Breast epithelium (tissue), 4 donors: ENCODE results near the gene SGSM2. TPM values are rescaled to one million over a fixed set of nuclear protein-coding genes. Genes with fewer than 3 reads are reported as not detected.
A peak's percentile ranks its signal among the peaks of the same experiment; 100 is the strongest.

ENCODE experiments used
- DNase-seq, 2 donors: peaks; one replicate each; pipeline ENCODE4 v3.0.0-alpha.2; 2019; ENCODE audit warnings: low spot score in 2 of 2
- H3K27ac ChIP-seq, 2 donors: fragments of 200-600 bp; sonication (generic) in 1 of 2; one replicate each; pipeline ENCODE4 v1.5.1; 2016 to 2019; ENCODE audit warnings: mild to moderate bottlenecking in 1 of 2
- H3K27me3 ChIP-seq, 2 donors: fragments of 200-600 bp; sonication (generic) in 1 of 2; one replicate each; pipeline versions ENCODE4 v1.5.1 to v1.6.0; 2017 to 2019; ENCODE audit warnings: control low read depth in 1 of 2, mild to moderate bottlenecking in 1 of 2
- H3K36me3 ChIP-seq: fragments of 200-600 bp; one replicate; pipeline ENCODE4 v1.5.1; 2019
- H3K4me1 ChIP-seq, 2 donors: fragments of 200-600 bp; sonication (generic); one replicate each; pipeline ENCODE4 v1.5.1; 2016 to 2019; ENCODE audit warnings: control low read depth in 1 of 2
- H3K4me3 ChIP-seq, 3 donors: fragments of 200-600 bp; sonication (generic); 1 replicate in 2 of 3; 2 replicates in 1 of 3; pipeline ENCODE4 v1.5.1; 2016 to 2019; ENCODE audit warnings: mild to moderate bottlenecking in 3 of 3, moderate library complexity in 2 of 3
- H3K9me3 ChIP-seq, 2 donors: fragments of 200-600 bp; sonication (generic) in 1 of 2; one replicate each; pipeline ENCODE4 v1.5.1; 2016 to 2019; ENCODE audit warnings: control low read depth in 1 of 2
- POLR2A ChIP-seq: fragments of 450-650 bp; IDR thresholded peaks from one replicate; pipeline ENCODE4 v1.6.1; 2016; ENCODE audit warnings: antibody characterized with exemption, mild to moderate bottlenecking, moderate library complexity
- POLR2AphosphoS5 ChIP-seq, 3 donors: sonication (generic); formaldehyde crosslinking; IDR thresholded peaks; one replicate each; pipeline ENCODE4 v1.6.1; 2017; ENCODE audit warnings: antibody characterized with exemption in 3 of 3
- intact Hi-C: fragments of 100-400 bp; cut with DNase I; formaldehyde crosslinking; loops from one replicate; pipeline ENCODE4 v1.15.1; 2023; ENCODE audit warnings: low total_unique reads
- total RNA-seq, 3 donors: library from RNA; depleted of rRNA; stranded (reverse); fragments of >200 nt; gene quantifications; one replicate each; pipeline ENCODE4 v1.1.0, GENCODE V29; 2016
- TF ChIP-seq, protein P1 (sequence below), 3 donors: fragments of 450-650 bp; IDR thresholded peaks; one replicate each; pipeline ENCODE4 v1.5.1; 2016 to 2017; ENCODE audit warnings: antibody characterized with exemption in 3 of 3, mild to moderate bottlenecking in 3 of 3, moderate library complexity in 3 of 3

The SGSM2 gene
- total RNA-seq, 3 donors from 2014 or later, result 27.8 to 125 (median 85.5) TPM

DNA sequence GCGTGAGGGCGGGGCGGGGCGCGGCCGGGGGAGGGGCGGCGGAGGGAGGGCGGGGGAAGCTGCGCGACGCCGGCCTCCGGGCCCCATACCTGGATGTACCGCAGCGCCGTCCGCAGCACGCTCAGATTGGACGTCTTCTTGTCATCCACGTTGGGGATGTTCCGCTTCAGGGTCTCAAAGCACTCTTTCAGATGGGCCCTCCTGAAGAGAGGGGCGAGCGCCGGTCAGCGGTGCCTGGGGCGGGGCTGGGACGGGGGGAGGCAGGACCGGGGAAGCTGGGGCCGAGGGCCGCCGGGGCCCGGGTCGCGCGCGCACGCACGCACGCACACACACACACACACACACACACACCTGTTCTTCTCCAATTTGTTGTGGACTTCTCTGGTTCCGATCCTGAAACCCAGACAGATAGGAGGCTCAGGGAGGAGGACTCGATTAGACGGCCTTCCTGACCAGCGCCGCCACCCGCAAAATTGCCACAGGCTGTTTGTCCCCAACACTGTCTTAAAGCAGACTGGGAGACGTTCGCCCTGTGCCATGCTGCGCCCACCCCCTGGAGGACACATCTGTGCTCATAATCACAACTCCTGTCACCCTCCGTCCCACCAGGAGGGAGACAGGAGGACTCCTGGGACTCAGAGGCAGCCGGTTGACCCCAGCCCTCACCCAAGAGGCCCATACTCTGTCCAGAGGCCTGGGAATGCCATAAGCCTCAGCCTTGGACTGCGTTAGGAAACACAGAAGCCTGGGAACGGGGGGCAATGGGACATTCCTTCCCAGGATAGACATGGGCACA, 56.9 kb downstream of the SGSM2 start:
- intact Hi-C loops, result loop anchor here (10.0 kb wide), 1 partner anchor 1751 kb away; the partner anchor contains the start of genes CYB5D2 and ZZEF1
- Histone ChIP-seq H3K27ac (peak overlapping the region; percentile 99), H3K9me3 (no peaks in the 10 kb centered on the region), H3K27me3 (no peaks in the 10 kb centered on the region), H3K36me3 (no peaks in the 10 kb centered on the region), H3K4me1 (peaks cover 8 to 63% of the 10 kb centered on the region in 2 donors), H3K4me3 (peak overlapping the region; percentile 61 to 79 (median 78))
- TF ChIP-seq POLR2AphosphoS5 (IDR thresholded peaks at IDR 0.05), result no peak
- TF ChIP-seq, protein P1, sequence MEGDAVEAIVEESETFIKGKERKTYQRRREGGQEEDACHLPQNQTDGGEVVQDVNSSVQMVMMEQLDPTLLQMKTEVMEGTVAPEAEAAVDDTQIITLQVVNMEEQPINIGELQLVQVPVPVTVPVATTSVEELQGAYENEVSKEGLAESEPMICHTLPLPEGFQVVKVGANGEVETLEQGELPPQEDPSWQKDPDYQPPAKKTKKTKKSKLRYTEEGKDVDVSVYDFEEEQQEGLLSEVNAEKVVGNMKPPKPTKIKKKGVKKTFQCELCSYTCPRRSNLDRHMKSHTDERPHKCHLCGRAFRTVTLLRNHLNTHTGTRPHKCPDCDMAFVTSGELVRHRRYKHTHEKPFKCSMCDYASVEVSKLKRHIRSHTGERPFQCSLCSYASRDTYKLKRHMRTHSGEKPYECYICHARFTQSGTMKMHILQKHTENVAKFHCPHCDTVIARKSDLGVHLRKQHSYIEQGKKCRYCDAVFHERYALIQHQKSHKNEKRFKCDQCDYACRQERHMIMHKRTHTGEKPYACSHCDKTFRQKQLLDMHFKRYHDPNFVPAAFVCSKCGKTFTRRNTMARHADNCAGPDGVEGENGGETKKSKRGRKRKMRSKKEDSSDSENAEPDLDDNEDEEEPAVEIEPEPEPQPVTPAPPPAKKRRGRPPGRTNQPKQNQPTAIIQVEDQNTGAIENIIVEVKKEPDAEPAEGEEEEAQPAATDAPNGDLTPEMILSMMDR (IDR thresholded peaks at IDR 0.05), result no peak
- no peak for DNase-seq

DNA sequence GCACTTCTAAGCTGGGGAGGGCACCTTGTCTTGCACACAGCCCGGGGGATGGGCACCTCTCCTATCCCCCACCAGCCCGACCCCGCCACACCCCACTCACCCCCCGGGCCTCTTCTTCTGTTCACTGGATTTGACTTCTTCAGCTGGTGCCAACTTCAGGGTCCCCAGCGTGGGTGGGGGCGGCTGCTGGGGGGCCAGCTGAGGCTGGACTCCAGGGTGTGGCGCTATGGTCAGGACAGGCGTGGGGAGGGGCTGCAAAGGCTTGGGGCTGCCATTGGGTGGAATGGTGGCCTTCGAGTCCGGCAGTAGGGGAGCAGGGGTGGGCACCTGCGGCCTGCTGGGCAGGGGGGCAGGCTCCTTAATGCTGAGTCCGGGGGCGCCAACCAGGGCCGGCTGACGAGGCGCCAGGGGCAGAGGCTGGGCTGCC, 57.5 kb downstream of the SGSM2 start:
- Histone ChIP-seq H3K4me1 (peaks cover 8 to 63% of the 10 kb centered on the region in 2 donors), H3K9me3 (no peaks in the 10 kb centered on the region), H3K27ac (peak overlapping the region; percentile 99), H3K27me3 (no peaks in the 10 kb centered on the region), H3K4me3 (no peak overlapping the region), H3K36me3 (no peaks in the 10 kb centered on the region)
- TF ChIP-seq POLR2A, result no peak
- DNase-seq, result no peak
- intact Hi-C loops, result loop anchor here (10.0 kb wide), 1 partner anchor 1750 kb away; the partner anchor contains the start of genes CYB5D2 and ZZEF1

DNA sequence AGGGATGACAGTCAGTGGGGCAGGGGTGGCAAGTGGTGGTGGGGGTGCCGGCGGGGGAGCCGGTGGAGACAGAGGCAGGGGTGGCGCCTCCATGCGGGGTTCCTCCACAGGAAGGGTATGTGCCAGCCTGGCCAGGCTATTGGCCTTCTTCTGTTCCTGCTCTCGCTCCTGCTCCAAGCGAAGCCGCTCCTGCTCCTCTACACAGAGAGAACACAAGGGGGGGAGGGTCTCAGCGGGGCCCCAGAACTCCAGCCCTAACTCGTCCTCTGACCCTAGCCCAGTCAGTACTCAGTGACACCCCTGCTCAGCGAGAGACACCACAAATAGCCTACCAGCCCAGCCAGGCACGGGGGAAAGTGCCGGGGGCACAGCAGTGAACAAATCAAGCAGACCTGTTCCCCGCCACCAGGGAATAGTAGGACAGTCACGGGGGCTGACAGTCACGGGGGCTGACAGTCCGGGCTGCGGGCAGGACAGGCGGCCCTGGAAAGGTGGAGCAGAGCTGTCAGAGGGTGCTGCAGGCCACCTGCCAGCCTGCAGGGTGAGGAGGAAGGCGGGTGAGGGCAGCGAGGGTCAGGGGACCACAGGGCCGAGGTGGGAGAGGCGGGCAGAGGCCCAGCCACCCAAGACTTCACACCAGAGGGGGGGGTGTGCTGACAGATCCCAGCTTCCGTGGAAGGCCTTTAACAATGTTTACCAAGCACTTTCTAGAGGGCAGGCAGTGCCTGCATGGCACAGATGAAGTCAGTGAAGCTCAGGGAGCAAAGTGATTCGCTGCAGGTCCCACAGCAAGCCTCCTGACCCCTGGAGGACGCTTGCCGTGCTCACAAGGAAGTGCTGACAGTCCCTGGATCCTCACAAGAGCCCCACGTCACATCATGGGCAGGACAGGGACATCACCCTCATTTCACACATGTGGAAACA, 58.2 kb downstream of the SGSM2 start:
- TF ChIP-seq POLR2AphosphoS5 (IDR thresholded peaks at IDR 0.05) (no peak), POLR2A (no peak)
- TF ChIP-seq, protein P1 (IDR thresholded peaks at IDR 0.05), result no peak

DNA sequence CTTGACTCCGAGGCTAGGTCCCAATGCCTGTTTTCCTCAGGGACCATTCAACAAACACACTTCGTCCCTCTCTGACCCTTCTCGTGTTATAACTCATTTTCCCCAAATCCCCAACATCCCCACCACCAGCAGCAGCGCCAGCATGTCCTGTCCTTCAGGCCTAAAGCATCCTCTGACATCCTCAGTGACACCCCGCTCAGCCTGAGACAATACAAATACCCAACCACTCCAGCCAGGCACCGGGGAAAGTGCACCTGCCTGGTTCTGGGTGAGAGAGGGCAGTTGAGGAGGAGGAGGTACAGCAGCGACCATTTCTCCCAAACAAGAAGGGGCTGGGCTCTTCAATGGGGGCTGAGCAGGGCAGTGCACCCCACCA, 58.9 kb downstream of the SGSM2 start:
- no peaks in the 10 kb centered on the region for H3K27me3 ChIP-seq
- intact Hi-C loops, result loop anchor here (10.0 kb wide), 1 partner anchor 1749 kb away; the partner anchor contains the start of genes CYB5D2 and ZZEF1
- no peaks in the 10 kb centered on the region for H3K9me3 ChIP-seq
- TF ChIP-seq POLR2AphosphoS5 (IDR thresholded peaks at IDR 0.05) (no peak), POLR2A (no peak)
- TF ChIP-seq, protein P1 (IDR thresholded peaks at IDR 0.05), result no peak
- H3K4me1 ChIP-seq, result peaks cover 12 to 51% of the 10 kb centered on the region in 2 donors
- H3K36me3 ChIP-seq, result no peaks in the 10 kb centered on the region
- DNase-seq, result no peak
- H3K4me3 ChIP-seq, result peak overlapping the region; percentile 21 to 99 (median 43)
- H3K27ac ChIP-seq, result peak overlapping the region; percentile 99

More for the DNA sequence above, 58.2 kb downstream of the SGSM2 start:
- H3K27me3 ChIP-seq, result no peaks in the 10 kb centered on the region
- no peak for DNase-seq
- H3K36me3 ChIP-seq, result no peaks in the 10 kb centered on the region
- peak overlapping the region; percentile 99 for H3K27ac ChIP-seq
- intact Hi-C loops, result loop anchor here (10.0 kb wide), 1 partner anchor 1749 kb away; the partner anchor contains the start of genes CYB5D2 and ZZEF1
- peak overlapping the region in 2 of 3 donors; percentile 43 to 99 for H3K4me3 ChIP-seq
- H3K4me1 ChIP-seq, result peaks cover 8 to 58% of the 10 kb centered on the region in 2 donors
- H3K9me3 ChIP-seq, result no peaks in the 10 kb centered on the region

DNA sequence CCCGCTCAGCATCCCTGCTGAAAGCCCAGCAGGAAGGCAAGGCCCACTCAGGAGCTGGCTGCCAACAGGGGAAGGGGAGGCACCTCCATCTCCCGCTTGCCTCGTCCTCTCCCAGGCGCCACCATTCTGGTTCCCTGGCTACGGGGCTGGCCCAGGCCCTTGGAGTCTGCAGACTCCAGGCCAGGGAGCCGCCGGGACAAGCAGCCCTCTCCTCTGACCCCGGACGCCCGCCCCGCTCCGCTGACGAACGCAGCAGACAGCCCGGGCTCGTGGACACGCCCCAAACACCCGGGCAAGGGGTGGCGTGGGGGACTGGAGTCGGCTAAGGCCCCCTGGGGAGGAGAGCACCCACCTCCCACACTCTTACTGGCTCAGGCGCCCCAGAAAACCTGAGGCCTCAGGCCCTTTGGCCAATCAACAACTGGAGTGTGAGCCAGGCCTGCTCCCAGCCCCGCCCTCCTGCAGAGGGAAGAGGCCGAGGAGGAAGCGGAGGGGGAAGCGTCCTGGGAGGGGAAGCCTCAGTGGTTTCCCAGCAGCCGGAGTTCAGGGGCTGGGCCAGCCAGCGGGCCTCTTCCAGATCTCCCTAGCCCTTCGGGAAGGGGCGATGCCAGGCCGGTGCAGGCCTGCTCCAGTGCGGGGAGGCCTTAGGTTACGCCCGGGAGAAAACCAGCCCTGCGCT, 59.4 kb downstream of the SGSM2 start:
- Histone ChIP-seq H3K36me3 (no peaks in the 10 kb centered on the region), H3K4me3 (peak overlapping the region; percentile 21 to 99 (median 43)), H3K27ac (peak overlapping the region; percentile 99), H3K9me3 (no peaks in the 10 kb centered on the region), H3K4me1 (peaks cover 13 to 46% of the 10 kb centered on the region in 2 donors), H3K27me3 (no peaks in the 10 kb centered on the region)
- peak; percentile 89 for DNase-seq
- TF ChIP-seq POLR2A (peak; percentile 21), POLR2AphosphoS5 (IDR thresholded peaks at IDR 0.05) (peak; percentile 60 to 74 (median 63))
- TF ChIP-seq, protein P1 (IDR thresholded peaks at IDR 0.05), result no peak
- intact Hi-C loops, result loop anchor here (10.0 kb wide), 1 partner anchor 1748 kb away; the partner anchor contains the start of genes CYB5D2 and ZZEF1
